K562 (cell line): ENCODE measurements around the gene EMILIN1. TPM values are rescaled to one million over a fixed set of nuclear protein-coding genes. Genes with fewer than 3 reads are reported as not detected.

Experiments used
- ARID1B ChIP-seq: fragments of 450-650 bp; IDR thresholded peaks from 2 replicates; pipeline ENCODE4 v1.6.1; 2016; ENCODE audit warnings: antibody characterized with exemption, mild to moderate bottlenecking, inconsistent platforms
- CBFA2T2 ChIP-seq: fragments of 450-650 bp; conservative IDR thresholded peaks from 2 replicates; pipeline ENCODE4 v1.6.1; 2017; ENCODE audit warnings: mild to moderate bottlenecking
- CBX8 ChIP-seq: fragments of 200-600 bp; sonication (generic); IDR thresholded peaks from 2 replicates; pipeline ENCODE4 v1.6.1; 2012; ENCODE audit warnings: borderline replicate concordance, mixed run types, low read depth, mild to moderate bottlenecking, moderate library complexity, mixed read lengths, low read length, control low read depth, inconsistent platforms; ENCODE audit not compliant: poor library complexity, severe bottlenecking; ENCODE audit errors: extremely low read depth
- CHD2 ChIP-seq: IDR thresholded peaks from 2 replicates; pipeline ENCODE4 v1.6.1; 2011; ENCODE audit warnings: low read depth, low read length
- DPF2 ChIP-seq: fragments of 450-650 bp; IDR thresholded peaks from 2 replicates; pipeline ENCODE4 v1.6.1; 2016
- E2F3 ChIP-seq: fragments of 250-450 bp; sonication (Bioruptor Pico); IDR thresholded peaks from 2 replicates; pipeline ENCODE4 v1.4.0; 2020; ENCODE audit warnings: mild to moderate bottlenecking
- ELF4 ChIP-seq: fragments of 450-650 bp; formaldehyde crosslinking; IDR thresholded peaks from 2 replicates; pipeline ENCODE4 v1.4.0; 2022; ENCODE audit warnings: missing genetic modification characterization
- EP300 ChIP-seq: IDR thresholded peaks from 2 replicates; pipeline ENCODE4 v1.6.1; 2012; ENCODE audit warnings: low read length, improper control_type of control experiment
- ETV1 ChIP-seq: fragments of 450-650 bp; conservative IDR thresholded peaks from 2 replicates; pipeline ENCODE4 v1.6.1; 2016; ENCODE audit warnings: missing genetic modification characterization, control low read depth, low read depth, missing compliant biosample characterization
- GABPB2 ChIP-seq: fragments of 250-450 bp; sonication (Bioruptor Pico); conservative IDR thresholded peaks from 2 replicates; pipeline ENCODE4 v1.5.1; 2021; ENCODE audit warnings: mild to moderate bottlenecking
- HMG20A ChIP-seq: fragments of 450-650 bp; formaldehyde crosslinking; conservative IDR thresholded peaks from 2 replicates; pipeline ENCODE4 v1.4.0; 2020; ENCODE audit warnings: mild to moderate bottlenecking, mixed read lengths
- KLF16 ChIP-seq: IDR thresholded peaks from 2 replicates; pipeline ENCODE4 v1.6.1; 2016; ENCODE audit warnings: antibody characterized with exemption
- MECOM ChIP-seq: fragments of 250-450 bp; sonication (Bioruptor Pico); IDR thresholded peaks from 2 replicates; pipeline ENCODE4 v1.8.0; 2022; ENCODE audit warnings: inconsistent platforms
- NCOR1 ChIP-seq: fragments of 450-650 bp; IDR thresholded peaks from 2 replicates; pipeline ENCODE4 v1.6.1; 2016; ENCODE audit warnings: mild to moderate bottlenecking, moderate library complexity
- OTX1 ChIP-seq: fragments of 450-650 bp; formaldehyde crosslinking; IDR thresholded peaks from 2 replicates; pipeline ENCODE4 v1.4.0; 2022; ENCODE audit warnings: mild to moderate bottlenecking
- TFE3 ChIP-seq: fragments of 450-650 bp; formaldehyde crosslinking; IDR thresholded peaks from 2 replicates; pipeline ENCODE4 v1.4.0; 2020; ENCODE audit warnings: mild to moderate bottlenecking, mixed read lengths
- ZFP1 ChIP-seq: fragments of 450-650 bp; formaldehyde crosslinking; IDR thresholded peaks from 2 replicates; pipeline ENCODE4 v1.4.0; 2020; ENCODE audit warnings: mild to moderate bottlenecking, mixed read lengths
- polyA plus RNA-seq, 8 experiments: library from polyadenylated mRNA; depleted of rRNA in 4 of 8; stranded (reverse) in 5 of 8; unstranded in 3 of 8; fragments of >200 nt; fragmentation: Nextera tagmentation in 2 of 8; fragmentation: Illumina TruSeq in 1 of 8; extraction: Ambion mirVana in 2 of 8; extraction: Trizol in 1 of 8; gene quantifications; 2 replicates each; pipeline versions ENCODE4 v1.2.1 to v1.2.3, GENCODE V29; 2011 to 2014; ENCODE audit warnings: inconsistent platforms in 1 of 8, missing spikeins in 1 of 8
- total RNA-seq, 7 experiments: library from RNA; depleted of rRNA in 6 of 7; stranded (reverse); fragments of >200 nt in 6 of 7; fragmentation: Illumina TruSeq in 2 of 7; extraction: Trizol in 2 of 7; gene quantifications; 2 replicates each; pipeline versions ENCODE4 v1.2.1 to v1.2.3, GENCODE V29; 2011 to 2021; ENCODE audit warnings: low replicate concordance in 1 of 7
- TF ChIP-seq, protein P1 (sequence below): fragments of 450-650 bp; IDR thresholded peaks from 2 replicates; pipeline ENCODE4 v1.6.1; 2016; ENCODE audit warnings: antibody characterized with exemption
- TF ChIP-seq, protein P2 (sequence below): fragments of 250-450 bp; sonication (Bioruptor Pico); IDR thresholded peaks from 2 replicates; pipeline ENCODE4 v1.5.0; 2021
- TF ChIP-seq, protein P3 (sequence below): sonication (generic); formaldehyde crosslinking; IDR thresholded peaks from 2 replicates; pipeline ENCODE4 v1.9.0; 2022; ENCODE audit warnings: mild to moderate bottlenecking, missing genetic modification reagents
- TF ChIP-seq, protein P4 (sequence below): fragments of 450-650 bp; formaldehyde crosslinking; IDR thresholded peaks from 2 replicates; pipeline ENCODE4 v1.4.0; 2022; ENCODE audit warnings: mild to moderate bottlenecking, moderate library complexity
- TF ChIP-seq, protein P5 (sequence below): fragments of 450-650 bp; IDR thresholded peaks from 2 replicates; pipeline ENCODE4 v1.6.1; 2018; ENCODE audit warnings: mild to moderate bottlenecking, low read depth; ENCODE audit not compliant: partially characterized antibody

Gene EMILIN1
- total and polyA plus RNA-seq, 9 of the 15 experiments (the other 6 are each of a cell fraction or from before 2014, with no cell fraction given) = 0.04 to 2.7 (median 0.54) TPM; not detected in 2

DNA sequence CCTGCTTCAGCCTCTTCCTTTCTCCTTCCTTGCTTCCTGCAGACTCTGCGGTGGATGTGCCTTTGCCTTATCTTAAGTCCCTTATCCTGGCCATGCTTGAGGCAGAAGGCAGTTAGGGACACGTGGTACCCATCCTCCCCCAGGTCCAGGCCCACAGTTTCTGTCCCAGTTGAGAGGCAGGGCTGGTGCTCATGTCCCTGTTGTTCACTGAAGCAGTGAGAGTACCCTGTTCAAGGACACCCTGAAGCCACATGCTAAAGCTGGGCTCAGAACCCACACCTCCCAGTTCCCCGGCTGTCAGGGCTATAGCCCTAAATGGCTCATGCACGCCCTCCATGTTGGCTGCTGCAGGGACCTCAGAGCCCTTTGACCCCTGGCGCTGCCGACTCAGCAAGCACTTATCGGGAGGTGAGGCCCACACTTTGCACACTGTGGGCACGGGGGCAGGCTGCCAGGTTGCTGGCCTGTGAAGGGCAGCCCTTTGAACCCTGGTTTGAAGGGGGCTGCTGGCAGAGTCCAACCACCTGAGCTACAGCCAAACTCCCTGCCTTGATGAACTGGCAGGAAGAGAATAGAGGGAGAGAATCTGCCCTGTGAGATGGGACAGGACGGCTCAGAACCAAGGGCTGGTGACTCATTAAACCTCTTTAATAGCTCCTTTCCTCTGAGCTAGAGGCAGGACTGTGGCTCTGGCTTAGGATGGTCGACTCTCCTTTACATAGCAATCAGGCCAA lies 14.4 kb downstream of the EMILIN1 start (continued):
- 0 out of 2 replicates have a peak, but pooled peaks have one; percentile 18 for TF ChIP-seq TFE3 (CRISPR knock-in tag)
- 0 out of 2 replicates have a peak, but pooled peaks have one; percentile 42 for TF ChIP-seq ETV1 (tag)
- peak; percentile 56 for TF ChIP-seq E2F3
- peak; percentile 86 for TF ChIP-seq ARID1B
- peak; percentile 54; the same call in 1 of the 2 replicates for TF ChIP-seq MECOM
- TF ChIP-seq OTX1 = peak; percentile 67; the same call in 1 of the 2 replicates
- no peak for TF ChIP-seq HMG20A (CRISPR knock-in tag)
- TF ChIP-seq, protein P1, sequence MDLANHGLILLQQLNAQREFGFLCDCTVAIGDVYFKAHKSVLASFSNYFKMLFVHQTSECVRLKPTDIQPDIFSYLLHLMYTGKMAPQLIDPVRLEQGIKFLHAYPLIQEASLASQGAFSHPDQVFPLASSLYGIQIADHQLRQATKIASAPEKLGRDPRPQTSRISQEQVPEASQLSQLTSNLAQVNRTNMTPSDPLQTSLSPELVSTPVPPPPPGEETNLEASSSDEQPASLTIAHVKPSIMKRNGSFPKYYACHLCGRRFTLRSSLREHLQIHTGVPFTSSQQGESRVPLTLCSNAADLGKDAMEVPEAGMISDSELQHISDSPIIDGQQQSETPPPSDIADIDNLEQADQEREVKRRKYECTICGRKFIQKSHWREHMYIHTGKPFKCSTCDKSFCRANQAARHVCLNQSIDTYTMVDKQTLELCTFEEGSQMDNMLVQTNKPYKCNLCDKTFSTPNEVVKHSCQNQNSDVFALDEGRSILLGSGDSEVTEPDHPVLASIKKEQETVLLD = peak; percentile 29; the same call in 1 of the 2 replicates
- TF ChIP-seq, protein P2, sequence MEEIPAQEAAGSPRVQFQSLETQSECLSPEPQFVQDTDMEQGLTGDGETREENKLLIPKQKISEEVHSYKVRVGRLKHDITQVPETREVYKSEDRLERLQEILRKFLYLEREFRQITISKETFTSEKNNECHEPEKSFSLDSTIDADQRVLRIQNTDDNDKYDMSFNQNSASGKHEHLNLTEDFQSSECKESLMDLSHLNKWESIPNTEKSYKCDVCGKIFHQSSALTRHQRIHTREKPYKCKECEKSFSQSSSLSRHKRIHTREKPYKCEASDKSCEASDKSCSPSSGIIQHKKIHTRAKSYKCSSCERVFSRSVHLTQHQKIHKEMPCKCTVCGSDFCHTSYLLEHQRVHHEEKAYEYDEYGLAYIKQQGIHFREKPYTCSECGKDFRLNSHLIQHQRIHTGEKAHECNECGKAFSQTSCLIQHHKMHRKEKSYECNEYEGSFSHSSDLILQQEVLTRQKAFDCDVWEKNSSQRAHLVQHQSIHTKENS (CRISPR knock-in tag) = no peak
- TF ChIP-seq CBX8 = no peak
- TF ChIP-seq CBFA2T2 = peak; percentile 73
- TF ChIP-seq ELF4 (CRISPR knock-in tag) = peak; percentile 89
- TF ChIP-seq CHD2 = no peak
- peak; percentile 74 for TF ChIP-seq KLF16
- TF ChIP-seq DPF2 = peak; percentile 84
- TF ChIP-seq EP300 = peak; percentile 89
- TF ChIP-seq GABPB2 (CRISPR knock-in tag) = no peak
- no peak; the same call in none of the 2 replicates for TF ChIP-seq NCOR1
- TF ChIP-seq, protein P3, sequence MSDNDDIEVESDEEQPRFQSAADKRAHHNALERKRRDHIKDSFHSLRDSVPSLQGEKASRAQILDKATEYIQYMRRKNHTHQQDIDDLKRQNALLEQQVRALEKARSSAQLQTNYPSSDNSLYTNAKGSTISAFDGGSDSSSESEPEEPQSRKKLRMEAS (CRISPR knock-in tag) = peak; percentile 97
- 0 out of 2 replicates have a peak, but pooled peaks have one; percentile 1 for TF ChIP-seq ZFP1 (CRISPR knock-in tag)
- TF ChIP-seq, protein P4, sequence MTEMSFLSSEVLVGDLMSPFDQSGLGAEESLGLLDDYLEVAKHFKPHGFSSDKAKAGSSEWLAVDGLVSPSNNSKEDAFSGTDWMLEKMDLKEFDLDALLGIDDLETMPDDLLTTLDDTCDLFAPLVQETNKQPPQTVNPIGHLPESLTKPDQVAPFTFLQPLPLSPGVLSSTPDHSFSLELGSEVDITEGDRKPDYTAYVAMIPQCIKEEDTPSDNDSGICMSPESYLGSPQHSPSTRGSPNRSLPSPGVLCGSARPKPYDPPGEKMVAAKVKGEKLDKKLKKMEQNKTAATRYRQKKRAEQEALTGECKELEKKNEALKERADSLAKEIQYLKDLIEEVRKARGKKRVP (CRISPR knock-in tag) = no peak; the same call in 1 of the 2 replicates
- TF ChIP-seq, protein P5, sequence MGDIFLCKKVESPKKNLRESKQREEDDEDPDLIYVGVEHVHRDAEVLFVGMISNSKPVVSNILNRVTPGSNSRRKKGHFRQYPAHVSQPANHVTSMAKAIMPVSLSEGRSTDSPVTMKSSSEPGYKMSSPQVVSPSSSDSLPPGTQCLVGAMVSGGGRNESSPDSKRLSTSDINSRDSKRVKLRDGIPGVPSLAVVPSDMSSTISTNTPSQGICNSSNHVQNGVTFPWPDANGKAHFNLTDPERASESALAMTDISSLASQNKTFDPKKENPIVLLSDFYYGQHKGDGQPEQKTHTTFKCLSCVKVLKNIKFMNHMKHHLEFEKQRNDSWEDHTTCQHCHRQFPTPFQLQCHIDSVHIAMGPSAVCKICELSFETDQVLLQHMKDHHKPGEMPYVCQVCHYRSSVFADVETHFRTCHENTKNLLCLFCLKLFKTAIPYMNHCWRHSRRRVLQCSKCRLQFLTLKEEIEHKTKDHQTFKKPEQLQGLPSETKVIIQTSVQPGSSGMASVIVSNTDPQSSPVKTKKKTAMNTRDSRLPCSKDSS = no peak
